NCI-H1092 treated with DMSO at 0.1 percent for 48 hours (cell line): ENCODE results near the gene BMERB1.
A peak's percentile ranks its signal among the peaks of the same experiment; 100 is the strongest.
"Not testable (repeated sequence)": the region's sequence is repeated elsewhere in the genome, so short reads cannot be mapped to it uniquely, and the experiment has no call there.

Source experiments
- DNase-seq: peaks from one replicate; lab custom pipeline; 2025; lab: John Stamatoyannopoulos, UW

The BMERB1 gene

GRCh38 chr16:15434425-15435215 is at the start of gene BMERB1:
TSS of gene BMERB1 (plus strand) at chr16:15434588. CDS start at chr16:15434654, 66 bp downstream.
- peak; percentile 73 for DNase-seq

GRCh38 chr16:15388060-15388459 is 46.3 kb upstream of the BMERB1 start:
- not testable (repeated sequence) for DNase-seq

GRCh38 chr16:15389916-15390315 is 44.5 kb upstream of the BMERB1 start:
- not testable (repeated sequence) for DNase-seq

GRCh38 chr16:15393025-15393424 is 41.4 kb upstream of the BMERB1 start:
- DNase-seq = not testable (repeated sequence)

- DNase-seq = peak; percentile 33
These were observed 38.5 kb upstream of the BMERB1 start, which contains the start of gene MPV17L for GRCh38 chr16:15395631-15396508. TSS of gene MPV17L (plus strand) at chr16:15395754. CDS start at chr16:15395898, 144 bp downstream.

GRCh38 chr16:15396509-15396829 is 37.9 kb upstream of the BMERB1 start:
- DNase-seq = not testable (repeated sequence)

GRCh38 chr16:15396948-15397594 is 37.3 kb upstream of the BMERB1 start:
- no peak for DNase-seq

GRCh38 chr16:15398618-15399316 is 35.6 kb upstream of the BMERB1 start:
- no peak for DNase-seq

- no peak for DNase-seq
These were observed 35.1 kb upstream of the BMERB1 start for GRCh38 chr16:15399317-15399716.

- DNase-seq = not testable (repeated sequence)
These were observed 34.1 kb upstream of the BMERB1 start for GRCh38 chr16:15400314-15400713.

GRCh38 chr16:15401972-15402371 is 32.4 kb upstream of the BMERB1 start:
- DNase-seq = no peak

GRCh38 chr16:15403392-15403995 is 30.9 kb upstream of the BMERB1 start:
- no peak for DNase-seq

GRCh38 chr16:15404091-15404490 is 30.3 kb upstream of the BMERB1 start:
- not testable (repeated sequence) for DNase-seq

- no peak for DNase-seq
These were observed 29.6 kb upstream of the BMERB1 start for GRCh38 chr16:15404792-15405191.

GRCh38 chr16:15407756-15408155 is 26.6 kb upstream of the BMERB1 start:
- DNase-seq = not testable (repeated sequence)

GRCh38 chr16:15409476-15409875 is 24.9 kb upstream of the BMERB1 start:
- DNase-seq = not testable (repeated sequence)

- no peak for DNase-seq
These were observed 18.8 kb upstream of the BMERB1 start for GRCh38 chr16:15415511-15415985.

GRCh38 chr16:15417197-15417596 is 17.2 kb upstream of the BMERB1 start:
- DNase-seq = no peak

GRCh38 chr16:15418206-15418605 is 16.2 kb upstream of the BMERB1 start:
- DNase-seq = no peak

- DNase-seq = not testable (repeated sequence)
These were observed 12.7 kb upstream of the BMERB1 start for GRCh38 chr16:15421696-15422095.

- no peak for DNase-seq
These were observed 12.2 kb upstream of the BMERB1 start for GRCh38 chr16:15422222-15422621.
